K562 (cell line): ENCODE data around the gene KCNC3. TPM values are rescaled to one million over a fixed set of nuclear protein-coding genes. Genes with fewer than 3 reads are reported as not detected.

Source experiments
- ARHGAP35 ChIP-seq: fragments of 450-650 bp; IDR thresholded peaks from 2 replicates; pipeline ENCODE4 v1.6.1; 2018; ENCODE audit not compliant: partially characterized antibody
- CREB1 ChIP-seq, 2 experiments: sonication (generic) in 1 of 2; formaldehyde crosslinking in 1 of 2; IDR thresholded peaks; 2 replicates each; pipeline versions ENCODE4 v1.6.1 to v1.8.0; 2012 to 2022; ENCODE audit warnings: inconsistent platforms in 1 of 2, mild to moderate bottlenecking in 1 of 2, missing genetic modification reagents in 1 of 2, moderate library complexity in 1 of 2
- CXXC5 ChIP-seq: fragments of 250-450 bp; sonication (Bioruptor Pico); IDR thresholded peaks from 2 replicates; pipeline ENCODE4 v1.8.0; 2022; ENCODE audit warnings: inconsistent platforms, mild to moderate bottlenecking, moderate library complexity
- DNMT1 ChIP-seq: fragments of 450-650 bp; IDR thresholded peaks from 2 replicates; pipeline ENCODE4 v1.6.1; 2016; ENCODE audit warnings: antibody characterized with exemption, mild to moderate bottlenecking
- FOS ChIP-seq: IDR thresholded peaks from 3 replicates; pipeline ENCODE4 v1.6.1; 2011; ENCODE audit not compliant: insufficient read length; ENCODE audit errors: extremely low read depth
- HMGN3 ChIP-seq: IDR thresholded peaks from 2 replicates; pipeline ENCODE4 v1.6.1; 2011; ENCODE audit warnings: borderline replicate concordance, low read depth, mild to moderate bottlenecking, mixed read lengths, low read length; ENCODE audit not compliant: insufficient read length; ENCODE audit errors: extremely low read depth
- MEIS2 ChIP-seq: fragments of 450-650 bp; IDR thresholded peaks from 2 replicates; pipeline ENCODE4 v1.6.1; 2014; ENCODE audit warnings: mild to moderate bottlenecking; ENCODE audit not compliant: partially characterized antibody
- NRF1 ChIP-seq, 2 experiments: fragments of 450-650 bp; IDR thresholded peaks in 1 of 2; conservative IDR thresholded peaks in 1 of 2; 2 replicates each; pipeline ENCODE4 v1.6.1; 2014; ENCODE audit warnings: mild to moderate bottlenecking in 2 of 2
- PTTG1 ChIP-seq: fragments of 450-650 bp; IDR thresholded peaks from 2 replicates; pipeline ENCODE4 v1.6.1; 2016; ENCODE audit warnings: low read depth, mild to moderate bottlenecking, missing genetic modification characterization, missing compliant biosample characterization
- RBFOX2 ChIP-seq: fragments of 200-400 bp; formaldehyde crosslinking; IDR thresholded peaks from 2 replicates; pipeline ENCODE4 v1.6.1; 2017; ENCODE audit warnings: low read depth, mild to moderate bottlenecking, low read length, moderate library complexity
- SMARCE1 ChIP-seq: fragments of 450-650 bp; IDR thresholded peaks from 2 replicates; pipeline ENCODE4 v1.7.1; 2016; ENCODE audit warnings: mild to moderate bottlenecking
- TAF1 ChIP-seq: IDR thresholded peaks from 2 replicates; pipeline ENCODE4 v1.6.1; 2011; ENCODE audit warnings: mild to moderate bottlenecking, low read length, moderate library complexity; ENCODE audit not compliant: insufficient read depth, control insufficient read depth, severe bottlenecking; ENCODE audit errors: extremely low read depth
- TAF7 ChIP-seq: fragments of 450-650 bp; IDR thresholded peaks from 2 replicates; pipeline ENCODE4 v1.6.1; 2016; ENCODE audit warnings: missing genetic modification characterization, missing compliant biosample characterization
- ZBTB17 ChIP-seq: fragments of 450-650 bp; formaldehyde crosslinking; IDR thresholded peaks from 2 replicates; pipeline ENCODE4 v1.4.0; 2020; ENCODE audit warnings: mild to moderate bottlenecking
- ZNF121 ChIP-seq: sonication (generic); formaldehyde crosslinking; conservative IDR thresholded peaks from 2 replicates; pipeline ENCODE4 v1.8.0; 2022; ENCODE audit warnings: missing genetic modification reagents
- polyA plus RNA-seq, 8 experiments: library from polyadenylated mRNA; depleted of rRNA in 4 of 8; stranded (reverse) in 5 of 8; unstranded in 3 of 8; fragments of >200 nt; fragmentation: Nextera tagmentation in 2 of 8; fragmentation: Illumina TruSeq in 1 of 8; extraction: Ambion mirVana in 2 of 8; extraction: Trizol in 1 of 8; gene quantifications; 2 replicates each; pipeline versions ENCODE4 v1.2.1 to v1.2.3, GENCODE V29; 2011 to 2014; ENCODE audit warnings: inconsistent platforms in 1 of 8, missing spikeins in 1 of 8
- total RNA-seq, 7 experiments: library from RNA; depleted of rRNA in 6 of 7; stranded (reverse); fragments of >200 nt in 6 of 7; fragmentation: Illumina TruSeq in 2 of 7; extraction: Trizol in 2 of 7; gene quantifications; 2 replicates each; pipeline versions ENCODE4 v1.2.1 to v1.2.3, GENCODE V29; 2011 to 2021; ENCODE audit warnings: low replicate concordance in 1 of 7
- TF ChIP-seq, protein P1 (sequence below): conservative IDR thresholded peaks from 2 replicates; pipeline ENCODE4 v1.6.1; 2011; ENCODE audit warnings: low read depth, mild to moderate bottlenecking, low read length; ENCODE audit not compliant: control insufficient read depth
- TF ChIP-seq, protein P2 (sequence below): fragments of 450-650 bp; IDR thresholded peaks from 2 replicates; pipeline ENCODE4 v1.6.1; 2016; ENCODE audit warnings: antibody characterized with exemption

KCNC3 gene
- total and polyA plus RNA-seq, 9 of the 15 experiments (the other 6 are each of a cell fraction or from before 2014, with no cell fraction given) = 0.03 to 26.2 (median 2.0) TPM

DNA sequence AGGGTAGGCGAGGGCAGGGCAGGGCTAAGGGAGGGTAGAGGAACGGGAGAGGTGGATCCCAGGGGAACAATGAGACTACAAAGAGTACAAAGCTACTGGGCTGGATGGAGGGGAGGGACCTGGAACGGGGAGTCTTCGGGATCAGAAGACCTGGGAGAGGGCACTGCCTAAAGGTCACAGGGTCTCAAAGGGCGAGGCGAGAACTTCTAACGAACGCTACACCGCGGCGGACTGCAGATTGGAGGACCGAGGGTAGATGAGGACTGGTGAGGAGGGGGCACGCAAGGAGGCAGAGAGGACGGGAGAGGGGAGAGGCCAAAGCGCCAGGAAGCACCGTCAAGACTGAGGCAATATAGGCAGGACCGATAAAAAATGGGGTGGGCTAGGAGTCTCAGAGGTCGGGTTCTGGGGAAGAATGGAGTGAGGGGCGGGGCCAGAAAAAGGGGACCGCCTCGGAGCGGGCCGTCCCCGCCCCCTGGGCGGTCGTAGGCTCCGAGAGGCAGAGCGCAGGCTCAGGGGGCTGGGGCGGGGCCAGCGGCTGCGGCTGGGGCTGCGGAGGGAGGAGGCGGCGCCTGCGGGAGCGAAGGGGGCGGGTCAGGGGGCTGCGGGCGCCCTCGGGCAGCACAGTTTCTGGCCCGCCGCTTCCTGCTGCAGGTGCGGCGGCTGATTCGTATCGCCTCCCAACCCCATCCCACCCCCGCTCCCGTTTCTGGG, 1.3 kb upstream of the KCNC3 start (continued):
- TF ChIP-seq, protein P1, sequence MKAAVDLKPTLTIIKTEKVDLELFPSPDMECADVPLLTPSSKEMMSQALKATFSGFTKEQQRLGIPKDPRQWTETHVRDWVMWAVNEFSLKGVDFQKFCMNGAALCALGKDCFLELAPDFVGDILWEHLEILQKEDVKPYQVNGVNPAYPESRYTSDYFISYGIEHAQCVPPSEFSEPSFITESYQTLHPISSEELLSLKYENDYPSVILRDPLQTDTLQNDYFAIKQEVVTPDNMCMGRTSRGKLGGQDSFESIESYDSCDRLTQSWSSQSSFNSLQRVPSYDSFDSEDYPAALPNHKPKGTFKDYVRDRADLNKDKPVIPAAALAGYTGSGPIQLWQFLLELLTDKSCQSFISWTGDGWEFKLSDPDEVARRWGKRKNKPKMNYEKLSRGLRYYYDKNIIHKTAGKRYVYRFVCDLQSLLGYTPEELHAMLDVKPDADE = no peak; the same call in 1 of the 2 replicates
- TF ChIP-seq ARHGAP35 (peak; percentile 45), SMARCE1 (peak; percentile 32; the same call in 1 of the 2 replicates), CREB1 (IDR thresholded peaks at IDR 0.05) (no peak), CREB1 (CRISPR knock-in tag; IDR thresholded peaks at IDR 0.05) (no peak; the same call in 1 of the 2 replicates), NRF1 (conservative IDR thresholded peaks at IDR 0.05 in 1 of 2, IDR thresholded peaks at IDR 0.05 in 1 of 2) (peak; percentile 93), RBFOX2 (peak; percentile 53), DNMT1 (peak; percentile 61; the same call in 1 of the 2 replicates), ZBTB17 (no peak), FOS (no peak), CXXC5 (CRISPR knock-in tag) (peak; percentile 55), HMGN3 (peak; percentile 74), PTTG1 (tag) (no peak), TAF1 (peak; percentile 21), TAF7 (no peak), MEIS2 (peak; percentile 32), ZNF121 (CRISPR knock-in tag) (0 out of 2 replicates have a peak, but pooled peaks have one; percentile 2)
- TF ChIP-seq, protein P2, sequence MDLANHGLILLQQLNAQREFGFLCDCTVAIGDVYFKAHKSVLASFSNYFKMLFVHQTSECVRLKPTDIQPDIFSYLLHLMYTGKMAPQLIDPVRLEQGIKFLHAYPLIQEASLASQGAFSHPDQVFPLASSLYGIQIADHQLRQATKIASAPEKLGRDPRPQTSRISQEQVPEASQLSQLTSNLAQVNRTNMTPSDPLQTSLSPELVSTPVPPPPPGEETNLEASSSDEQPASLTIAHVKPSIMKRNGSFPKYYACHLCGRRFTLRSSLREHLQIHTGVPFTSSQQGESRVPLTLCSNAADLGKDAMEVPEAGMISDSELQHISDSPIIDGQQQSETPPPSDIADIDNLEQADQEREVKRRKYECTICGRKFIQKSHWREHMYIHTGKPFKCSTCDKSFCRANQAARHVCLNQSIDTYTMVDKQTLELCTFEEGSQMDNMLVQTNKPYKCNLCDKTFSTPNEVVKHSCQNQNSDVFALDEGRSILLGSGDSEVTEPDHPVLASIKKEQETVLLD = peak; percentile 33; the same call in 1 of the 2 replicates
